Measurements from ENCODE around the gene MYCBP2. TPM values are rescaled to one million over a fixed set of nuclear protein-coding genes. Genes with fewer than 3 reads are reported as not detected.

MYCBP2 gene
- total RNA-seq, 6 experiments from 2014 or later, result 52.7 to 66.3 (median 54.9) TPM

DNA sequence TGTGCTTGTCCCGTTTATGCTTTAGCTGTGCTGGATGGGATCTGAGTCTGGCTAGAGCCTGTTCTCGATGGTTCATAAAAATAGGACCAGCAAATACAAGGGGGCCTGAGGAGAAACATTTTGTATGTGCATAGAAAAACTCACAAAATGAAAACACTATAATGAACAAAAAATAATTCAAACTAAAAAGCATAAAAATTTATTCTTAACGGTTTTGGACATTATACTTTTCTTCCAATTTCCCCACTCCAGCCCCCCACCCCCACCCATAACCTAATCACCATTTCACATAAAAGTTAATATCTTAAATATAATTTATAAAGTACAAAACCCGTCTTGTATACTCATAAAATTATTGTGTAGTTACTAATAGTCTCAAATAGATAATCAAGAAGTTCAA lies 93.7 kb downstream of the MYCBP2 start:
- Mint-ChIP-seq H3K4me3 (no peak overlapping the region), H3K4me1 (ENCODE audit: low read depth) (no peaks in the 10 kb centered on the region), H3K27ac (no peak overlapping the region), H3K36me3 (ENCODE audit: low read depth) (peaks cover 5% of the 10 kb centered on the region; the same call in 1 of the 2 replicates), H3K9me3 (no peaks in the 10 kb centered on the region), H3K27me3 (ENCODE audit: insufficient read depth) (no peaks in the 10 kb centered on the region)
- TF ChIP-seq, protein P1, sequence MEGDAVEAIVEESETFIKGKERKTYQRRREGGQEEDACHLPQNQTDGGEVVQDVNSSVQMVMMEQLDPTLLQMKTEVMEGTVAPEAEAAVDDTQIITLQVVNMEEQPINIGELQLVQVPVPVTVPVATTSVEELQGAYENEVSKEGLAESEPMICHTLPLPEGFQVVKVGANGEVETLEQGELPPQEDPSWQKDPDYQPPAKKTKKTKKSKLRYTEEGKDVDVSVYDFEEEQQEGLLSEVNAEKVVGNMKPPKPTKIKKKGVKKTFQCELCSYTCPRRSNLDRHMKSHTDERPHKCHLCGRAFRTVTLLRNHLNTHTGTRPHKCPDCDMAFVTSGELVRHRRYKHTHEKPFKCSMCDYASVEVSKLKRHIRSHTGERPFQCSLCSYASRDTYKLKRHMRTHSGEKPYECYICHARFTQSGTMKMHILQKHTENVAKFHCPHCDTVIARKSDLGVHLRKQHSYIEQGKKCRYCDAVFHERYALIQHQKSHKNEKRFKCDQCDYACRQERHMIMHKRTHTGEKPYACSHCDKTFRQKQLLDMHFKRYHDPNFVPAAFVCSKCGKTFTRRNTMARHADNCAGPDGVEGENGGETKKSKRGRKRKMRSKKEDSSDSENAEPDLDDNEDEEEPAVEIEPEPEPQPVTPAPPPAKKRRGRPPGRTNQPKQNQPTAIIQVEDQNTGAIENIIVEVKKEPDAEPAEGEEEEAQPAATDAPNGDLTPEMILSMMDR (IDR thresholded peaks at IDR 0.05), result no peak
- DNase-seq, result no peak

DNA sequence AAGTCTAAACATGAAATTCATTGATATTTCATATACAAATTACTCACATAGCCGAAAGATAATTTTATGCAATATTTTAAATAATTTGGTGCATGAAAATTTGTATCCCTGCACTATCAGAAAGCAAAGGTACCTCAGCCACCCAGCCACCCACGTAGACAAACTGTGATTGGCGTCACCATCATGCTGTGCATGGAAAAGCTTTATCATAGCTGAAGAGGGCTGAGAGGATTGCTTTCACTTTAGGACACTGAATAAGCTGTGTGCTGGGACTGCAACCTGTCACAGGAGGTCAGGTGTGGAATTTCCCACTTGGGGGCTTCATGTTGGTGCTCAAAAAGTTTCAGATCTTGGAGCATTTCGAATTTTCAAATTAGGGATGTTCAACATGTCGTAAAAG lies 96.3 kb downstream of the MYCBP2 start:
- Mint-ChIP-seq H3K4me1 (ENCODE audit: low read depth) (no peaks in the 10 kb centered on the region), H3K9me3 (no peaks in the 10 kb centered on the region), H3K4me3 (no peak overlapping the region), H3K27ac (no peak overlapping the region), H3K27me3 (ENCODE audit: insufficient read depth) (no peaks in the 10 kb centered on the region), H3K36me3 (ENCODE audit: low read depth) (peaks cover 5% of the 10 kb centered on the region; the same call in 1 of the 2 replicates)
- TF ChIP-seq, protein P1 (IDR thresholded peaks at IDR 0.05), result no peak
- DNase-seq, result no peak

DNA sequence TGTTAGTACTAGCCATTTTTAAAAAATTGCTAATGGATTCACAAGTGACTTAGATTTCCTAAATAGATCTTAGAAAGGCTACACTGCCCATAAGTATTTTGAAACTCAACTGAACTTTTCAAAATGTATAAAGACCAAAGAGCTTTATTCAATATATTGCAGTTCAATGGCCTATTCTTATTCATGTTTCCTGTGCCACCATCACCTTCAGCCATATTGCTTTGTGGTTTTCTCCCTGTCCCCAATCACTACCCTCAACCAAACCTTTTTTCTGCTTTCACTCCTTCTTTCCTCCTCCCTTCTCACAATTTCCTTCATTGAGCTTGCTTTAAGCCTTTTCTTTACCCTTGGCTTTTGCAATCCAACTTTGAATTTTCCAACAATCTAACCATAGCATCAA lies 100.9 kb downstream of the MYCBP2 start:
- no peaks in the 10 kb centered on the region for H3K9me3 Mint-ChIP-seq
- TF ChIP-seq, protein P1 (IDR thresholded peaks at IDR 0.05), result no peak
- no peaks in the 10 kb centered on the region for H3K4me1 Mint-ChIP-seq (ENCODE audit: low read depth)
- H3K27ac Mint-ChIP-seq, result no peak overlapping the region
- no peak for DNase-seq
- H3K4me3 Mint-ChIP-seq, result no peak overlapping the region
- peaks cover 4% of the 10 kb centered on the region for H3K36me3 Mint-ChIP-seq (ENCODE audit: low read depth)
- no peaks in the 10 kb centered on the region for H3K27me3 Mint-ChIP-seq (ENCODE audit: insufficient read depth)

- Mint-ChIP-seq H3K36me3 (ENCODE audit: low read depth) (peaks cover 4% of the 10 kb centered on the region), H3K27ac (no peak overlapping the region), H3K4me3 (no peak overlapping the region), H3K4me1 (ENCODE audit: low read depth) (no peaks in the 10 kb centered on the region), H3K27me3 (ENCODE audit: insufficient read depth) (no peaks in the 10 kb centered on the region), H3K9me3 (no peaks in the 10 kb centered on the region)
- no peak for DNase-seq
- TF ChIP-seq, protein P1 (IDR thresholded peaks at IDR 0.05), result no peak
Measured at GRCh38 chr13:77222909-77223308, 104.0 kb downstream of the MYCBP2 start.

- Mint-ChIP-seq H3K36me3 (ENCODE audit: low read depth) (peaks cover 4% of the 10 kb centered on the region), H3K27ac (no peak overlapping the region), H3K4me3 (no peak overlapping the region), H3K9me3 (no peaks in the 10 kb centered on the region), H3K27me3 (ENCODE audit: insufficient read depth) (no peaks in the 10 kb centered on the region), H3K4me1 (ENCODE audit: low read depth) (no peaks in the 10 kb centered on the region)
- DNase-seq, result no peak
- TF ChIP-seq, protein P1 (IDR thresholded peaks at IDR 0.05), result no peak
Measured at GRCh38 chr13:77222000-77222690, 104.7 kb downstream of the MYCBP2 start.
